ENCODE results near the gene APOB. TPM values are rescaled to one million over a fixed set of nuclear protein-coding genes. Genes with fewer than 3 reads are reported as not detected.

APOB gene
- total and polyA plus RNA-seq, 2 of the 13 experiments (the other 11 are each of a cell fraction or from before 2014, with no cell fraction given) = 1,569 to 2,515 TPM

DNA sequence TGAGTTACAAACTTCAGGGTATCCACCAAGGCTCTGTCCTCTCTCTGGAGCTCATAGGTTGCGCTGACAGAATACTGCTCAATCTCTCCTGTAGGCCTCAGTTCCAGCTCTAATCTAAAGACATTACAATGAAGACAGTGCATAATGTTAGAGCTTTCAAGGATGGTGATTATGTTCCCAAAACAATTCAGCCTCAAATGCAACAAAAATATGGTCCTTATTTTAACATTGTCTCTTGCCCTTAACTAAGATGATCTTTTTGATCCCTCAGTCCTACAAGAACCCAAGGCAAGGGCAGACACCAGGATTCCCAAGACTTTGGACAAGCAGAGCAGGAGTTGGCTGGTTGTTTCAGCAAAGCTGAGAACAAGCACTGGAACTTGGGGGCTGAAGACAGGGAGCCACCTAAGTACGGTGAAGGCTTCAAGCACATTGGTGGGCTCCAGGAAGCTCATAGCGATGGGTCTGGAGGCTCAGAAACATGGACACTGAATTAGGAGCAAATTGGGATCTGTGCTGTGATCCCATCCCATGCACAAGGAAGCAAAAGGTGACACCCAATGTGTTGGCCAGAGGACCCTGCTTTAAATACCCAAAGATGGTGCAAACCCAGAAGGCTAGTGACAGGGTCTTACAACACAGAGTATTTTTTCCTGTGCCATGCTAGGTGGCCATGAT, 24.7 kb downstream of the APOB start (continued):
- TF ChIP-seq, protein P1, sequence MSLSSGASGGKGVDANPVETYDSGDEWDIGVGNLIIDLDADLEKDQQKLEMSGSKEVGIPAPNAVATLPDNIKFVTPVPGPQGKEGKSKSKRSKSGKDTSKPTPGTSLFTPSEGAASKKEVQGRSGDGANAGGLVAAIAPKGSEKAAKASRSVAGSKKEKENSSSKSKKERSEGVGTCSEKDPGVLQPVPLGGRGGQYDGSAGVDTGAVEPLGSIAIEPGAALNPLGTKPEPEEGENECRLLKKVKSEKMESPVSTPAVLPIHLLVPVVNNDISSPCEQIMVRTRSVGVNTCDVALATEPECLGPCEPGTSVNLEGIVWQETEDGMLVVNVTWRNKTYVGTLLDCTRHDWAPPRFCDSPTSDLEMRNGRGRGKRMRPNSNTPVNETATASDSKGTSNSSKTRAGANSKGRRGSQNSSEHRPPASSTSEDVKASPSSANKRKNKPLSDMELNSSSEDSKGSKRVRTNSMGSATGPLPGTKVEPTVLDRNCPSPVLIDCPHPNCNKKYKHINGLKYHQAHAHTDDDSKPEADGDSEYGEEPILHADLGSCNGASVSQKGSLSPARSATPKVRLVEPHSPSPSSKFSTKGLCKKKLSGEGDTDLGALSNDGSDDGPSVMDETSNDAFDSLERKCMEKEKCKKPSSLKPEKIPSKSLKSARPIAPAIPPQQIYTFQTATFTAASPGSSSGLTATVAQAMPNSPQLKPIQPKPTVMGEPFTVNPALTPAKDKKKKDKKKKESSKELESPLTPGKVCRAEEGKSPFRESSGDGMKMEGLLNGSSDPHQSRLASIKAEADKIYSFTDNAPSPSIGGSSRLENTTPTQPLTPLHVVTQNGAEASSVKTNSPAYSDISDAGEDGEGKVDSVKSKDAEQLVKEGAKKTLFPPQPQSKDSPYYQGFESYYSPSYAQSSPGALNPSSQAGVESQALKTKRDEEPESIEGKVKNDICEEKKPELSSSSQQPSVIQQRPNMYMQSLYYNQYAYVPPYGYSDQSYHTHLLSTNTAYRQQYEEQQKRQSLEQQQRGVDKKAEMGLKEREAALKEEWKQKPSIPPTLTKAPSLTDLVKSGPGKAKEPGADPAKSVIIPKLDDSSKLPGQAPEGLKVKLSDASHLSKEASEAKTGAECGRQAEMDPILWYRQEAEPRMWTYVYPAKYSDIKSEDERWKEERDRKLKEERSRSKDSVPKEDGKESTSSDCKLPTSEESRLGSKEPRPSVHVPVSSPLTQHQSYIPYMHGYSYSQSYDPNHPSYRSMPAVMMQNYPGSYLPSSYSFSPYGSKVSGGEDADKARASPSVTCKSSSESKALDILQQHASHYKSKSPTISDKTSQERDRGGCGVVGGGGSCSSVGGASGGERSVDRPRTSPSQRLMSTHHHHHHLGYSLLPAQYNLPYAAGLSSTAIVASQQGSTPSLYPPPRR (CRISPR knock-in tag; IDR thresholded peaks at IDR 0.05; ENCODE audit: borderline replicate concordance) = no peak
- TF ChIP-seq YEATS2 (CRISPR knock-in tag; IDR thresholded peaks at IDR 0.05; ENCODE audit: borderline replicate concordance) = no peak
- TF ChIP-seq ZNF724P (CRISPR knock-in tag; IDR thresholded peaks at IDR 0.05; ENCODE audit: borderline replicate concordance) = 0 out of 2 replicates have a peak, but pooled peaks have one; percentile 37
- TF ChIP-seq NFIC (IDR thresholded peaks at IDR 0.05; ENCODE audit: low read length) = no peak
- TF ChIP-seq U2AF1 (optimal IDR thresholded peaks at IDR 0.05; ENCODE audit: low read depth, low read length) = no peak
- TF ChIP-seq ZBTB3 (CRISPR knock-in tag; IDR thresholded peaks at IDR 0.05; ENCODE audit: borderline replicate concordance, low read depth) = no peak
- no peak for TF ChIP-seq MEF2D (CRISPR knock-in tag; IDR thresholded peaks at IDR 0.05)
- no peak for TF ChIP-seq NFE2L1 (CRISPR knock-in tag; IDR thresholded peaks at IDR 0.05; ENCODE audit: borderline replicate concordance)
- TF ChIP-seq, protein P2, sequence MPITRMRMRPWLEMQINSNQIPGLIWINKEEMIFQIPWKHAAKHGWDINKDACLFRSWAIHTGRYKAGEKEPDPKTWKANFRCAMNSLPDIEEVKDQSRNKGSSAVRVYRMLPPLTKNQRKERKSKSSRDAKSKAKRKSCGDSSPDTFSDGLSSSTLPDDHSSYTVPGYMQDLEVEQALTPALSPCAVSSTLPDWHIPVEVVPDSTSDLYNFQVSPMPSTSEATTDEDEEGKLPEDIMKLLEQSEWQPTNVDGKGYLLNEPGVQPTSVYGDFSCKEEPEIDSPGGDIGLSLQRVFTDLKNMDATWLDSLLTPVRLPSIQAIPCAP (CRISPR knock-in tag; IDR thresholded peaks at IDR 0.05; ENCODE audit: low read depth) = no peak
- TF ChIP-seq, protein P3, sequence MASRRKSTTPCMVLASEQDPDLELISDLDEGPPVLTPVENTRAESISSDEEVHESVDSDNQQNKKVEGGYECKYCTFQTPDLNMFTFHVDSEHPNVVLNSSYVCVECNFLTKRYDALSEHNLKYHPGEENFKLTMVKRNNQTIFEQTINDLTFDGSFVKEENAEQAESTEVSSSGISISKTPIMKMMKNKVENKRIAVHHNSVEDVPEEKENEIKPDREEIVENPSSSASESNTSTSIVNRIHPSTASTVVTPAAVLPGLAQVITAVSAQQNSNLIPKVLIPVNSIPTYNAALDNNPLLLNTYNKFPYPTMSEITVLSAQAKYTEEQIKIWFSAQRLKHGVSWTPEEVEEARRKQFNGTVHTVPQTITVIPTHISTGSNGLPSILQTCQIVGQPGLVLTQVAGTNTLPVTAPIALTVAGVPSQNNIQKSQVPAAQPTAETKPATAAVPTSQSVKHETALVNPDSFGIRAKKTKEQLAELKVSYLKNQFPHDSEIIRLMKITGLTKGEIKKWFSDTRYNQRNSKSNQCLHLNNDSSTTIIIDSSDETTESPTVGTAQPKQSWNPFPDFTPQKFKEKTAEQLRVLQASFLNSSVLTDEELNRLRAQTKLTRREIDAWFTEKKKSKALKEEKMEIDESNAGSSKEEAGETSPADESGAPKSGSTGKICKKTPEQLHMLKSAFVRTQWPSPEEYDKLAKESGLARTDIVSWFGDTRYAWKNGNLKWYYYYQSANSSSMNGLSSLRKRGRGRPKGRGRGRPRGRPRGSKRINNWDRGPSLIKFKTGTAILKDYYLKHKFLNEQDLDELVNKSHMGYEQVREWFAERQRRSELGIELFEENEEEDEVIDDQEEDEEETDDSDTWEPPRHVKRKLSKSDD (CRISPR knock-in tag; IDR thresholded peaks at IDR 0.05; ENCODE audit: low read depth) = 0 out of 2 replicates have a peak, but pooled peaks have one; percentile 16
- TF ChIP-seq, protein P4, sequence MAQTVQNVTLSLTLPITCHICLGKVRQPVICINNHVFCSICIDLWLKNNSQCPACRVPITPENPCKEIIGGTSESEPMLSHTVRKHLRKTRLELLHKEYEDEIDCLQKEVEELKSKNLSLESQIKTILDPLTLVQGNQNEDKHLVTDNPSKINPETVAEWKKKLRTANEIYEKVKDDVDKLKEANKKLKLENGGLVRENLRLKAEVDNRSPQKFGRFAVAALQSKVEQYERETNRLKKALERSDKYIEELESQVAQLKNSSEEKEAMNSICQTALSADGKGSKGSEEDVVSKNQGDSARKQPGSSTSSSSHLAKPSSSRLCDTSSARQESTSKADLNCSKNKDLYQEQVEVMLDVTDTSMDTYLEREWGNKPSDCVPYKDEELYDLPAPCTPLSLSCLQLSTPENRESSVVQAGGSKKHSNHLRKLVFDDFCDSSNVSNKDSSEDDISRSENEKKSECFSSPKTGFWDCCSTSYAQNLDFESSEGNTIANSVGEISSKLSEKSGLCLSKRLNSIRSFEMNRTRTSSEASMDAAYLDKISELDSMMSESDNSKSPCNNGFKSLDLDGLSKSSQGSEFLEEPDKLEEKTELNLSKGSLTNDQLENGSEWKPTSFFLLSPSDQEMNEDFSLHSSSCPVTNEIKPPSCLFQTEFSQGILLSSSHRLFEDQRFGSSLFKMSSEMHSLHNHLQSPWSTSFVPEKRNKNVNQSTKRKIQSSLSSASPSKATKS (CRISPR knock-in tag; IDR thresholded peaks at IDR 0.05) = no peak
- no peak for TF ChIP-seq NCOA2 (CRISPR knock-in tag; IDR thresholded peaks at IDR 0.05)
- peak; percentile 24; the same call in 1 of the 2 replicates for TF ChIP-seq ARID2 (CRISPR knock-in tag; IDR thresholded peaks at IDR 0.05; ENCODE audit: borderline replicate concordance)
- TF ChIP-seq GATA4 (IDR thresholded peaks at IDR 0.05; ENCODE audit: borderline replicate concordance, low read depth) = no peak
- no peak for TF ChIP-seq EP300 (IDR thresholded peaks at IDR 0.05; ENCODE audit: low read depth in 2 of 2, low read length in 2 of 2)
- TF ChIP-seq EP300 (CRISPR knock-in tag; IDR thresholded peaks at IDR 0.05; ENCODE audit: borderline replicate concordance) = no peak

Measured in HepG2 (cell line).